ENCODE data around the gene KLHDC7A. TPM values are rescaled to one million over a fixed set of nuclear protein-coding genes. Genes with fewer than 3 reads are reported as not detected.
A peak's percentile ranks its signal among the peaks of the same experiment; 100 is the strongest.

The KLHDC7A gene
- total RNA-seq, 1 donor from 2014 or later: not detected

- H3F3A ChIP-seq (ENCODE audit: low read depth): peaks cover 4% of the 10 kb centered on the region
- H2AFZ ChIP-seq (replicated peaks): no peak overlapping the region
- peaks cover 21% of the 10 kb centered on the region for H3K4me1 Mint-ChIP-seq
- no peaks in the 10 kb centered on the region for H3K9me3 Mint-ChIP-seq
- H3K36me3 ChIP-seq: no peaks in the 10 kb centered on the region
- H3K9ac ChIP-seq: no peak overlapping the region
- H3K4me2 ChIP-seq: no peak overlapping the region
- no peaks in the 10 kb centered on the region for H3K9me3 ChIP-seq (ENCODE audit: low read depth)
- H3K79me2 ChIP-seq (ENCODE audit: low read depth): no peaks in the 10 kb centered on the region
- H3K36me3 Mint-ChIP-seq: no peaks in the 10 kb centered on the region
- DNase-seq (ENCODE audit: low spot score): no peak
- no peaks in the 10 kb centered on the region for H4K20me1 ChIP-seq (ENCODE audit: low read depth)
- no peak overlapping the region for H3K4me3 Mint-ChIP-seq
- H3K27me3 Mint-ChIP-seq (ENCODE audit: insufficient read depth, low read depth): peaks cover 7% of the 10 kb centered on the region
- no peak overlapping the region for H3K4me3 ChIP-seq
- H3K4me1 ChIP-seq: peaks cover 17% of the 10 kb centered on the region
- no peak for TF ChIP-seq EZH2phosphoT487 (IDR thresholded peaks at IDR 0.05)
- TF ChIP-seq, protein P1, sequence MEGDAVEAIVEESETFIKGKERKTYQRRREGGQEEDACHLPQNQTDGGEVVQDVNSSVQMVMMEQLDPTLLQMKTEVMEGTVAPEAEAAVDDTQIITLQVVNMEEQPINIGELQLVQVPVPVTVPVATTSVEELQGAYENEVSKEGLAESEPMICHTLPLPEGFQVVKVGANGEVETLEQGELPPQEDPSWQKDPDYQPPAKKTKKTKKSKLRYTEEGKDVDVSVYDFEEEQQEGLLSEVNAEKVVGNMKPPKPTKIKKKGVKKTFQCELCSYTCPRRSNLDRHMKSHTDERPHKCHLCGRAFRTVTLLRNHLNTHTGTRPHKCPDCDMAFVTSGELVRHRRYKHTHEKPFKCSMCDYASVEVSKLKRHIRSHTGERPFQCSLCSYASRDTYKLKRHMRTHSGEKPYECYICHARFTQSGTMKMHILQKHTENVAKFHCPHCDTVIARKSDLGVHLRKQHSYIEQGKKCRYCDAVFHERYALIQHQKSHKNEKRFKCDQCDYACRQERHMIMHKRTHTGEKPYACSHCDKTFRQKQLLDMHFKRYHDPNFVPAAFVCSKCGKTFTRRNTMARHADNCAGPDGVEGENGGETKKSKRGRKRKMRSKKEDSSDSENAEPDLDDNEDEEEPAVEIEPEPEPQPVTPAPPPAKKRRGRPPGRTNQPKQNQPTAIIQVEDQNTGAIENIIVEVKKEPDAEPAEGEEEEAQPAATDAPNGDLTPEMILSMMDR (IDR thresholded peaks at IDR 0.05): no peak
- TF ChIP-seq EZH2 (IDR thresholded peaks at IDR 0.05): no peak
- H3K27ac ChIP-seq: no peak overlapping the region
- H3K27ac Mint-ChIP-seq: peak overlapping the region; percentile 18
- no peaks in the 10 kb centered on the region for H3K27me3 ChIP-seq
Measured at GRCh38 chr1:18474559-18475175, 6.1 kb upstream of the KLHDC7A start.

DNA sequence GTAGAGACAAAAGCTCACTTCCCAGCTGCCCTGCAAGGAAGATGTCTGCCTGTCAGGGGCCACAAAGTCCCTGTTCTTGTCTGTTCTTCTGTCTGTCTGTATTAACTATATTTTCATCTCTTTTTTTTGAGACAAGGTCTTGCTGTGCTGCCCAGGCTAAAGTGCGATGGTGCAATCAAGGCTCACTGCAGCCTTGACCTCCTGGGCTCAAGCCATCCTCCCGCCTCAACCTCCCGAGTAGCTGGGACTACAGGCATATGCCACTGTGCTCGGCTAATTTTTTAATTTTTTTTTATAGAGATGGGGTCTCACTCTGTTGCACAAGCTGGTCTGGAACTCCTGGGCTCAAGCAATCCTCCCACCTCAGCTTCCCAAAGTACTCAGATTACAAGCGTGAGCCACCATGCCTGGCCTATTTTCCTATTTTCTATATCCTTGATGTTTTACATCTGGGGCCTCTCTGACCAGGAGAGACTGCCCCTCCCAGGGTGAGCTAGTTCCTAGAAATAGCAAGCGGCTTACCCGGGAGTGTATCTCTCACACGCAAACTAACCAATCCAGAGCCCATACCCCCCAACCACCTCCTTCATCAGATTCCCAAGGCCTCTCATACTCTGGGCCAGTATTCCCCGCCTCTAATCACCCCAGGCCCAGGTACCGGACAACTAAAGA is 5.4 kb upstream of the KLHDC7A start:
- no peak overlapping the region for H3K27ac ChIP-seq
- H3F3A ChIP-seq (ENCODE audit: low read depth): peaks cover 4% of the 10 kb centered on the region
- no peak overlapping the region for H2AFZ ChIP-seq (replicated peaks)
- Mint-ChIP-seq H3K4me3 (no peak overlapping the region), H3K9me3 (no peaks in the 10 kb centered on the region), H3K36me3 (no peaks in the 10 kb centered on the region), H3K27me3 (ENCODE audit: insufficient read depth, low read depth) (peaks cover 10% of the 10 kb centered on the region), H3K4me1 (peaks cover 28% of the 10 kb centered on the region), H3K27ac (peak overlapping the region; percentile 50)
- H3K36me3 ChIP-seq: no peaks in the 10 kb centered on the region
- peaks cover 19% of the 10 kb centered on the region for H3K4me1 ChIP-seq
- no peak for DNase-seq (ENCODE audit: low spot score)
- TF ChIP-seq EZH2phosphoT487 (IDR thresholded peaks at IDR 0.05) (no peak), EZH2 (IDR thresholded peaks at IDR 0.05) (no peak)
- TF ChIP-seq, protein P1 (IDR thresholded peaks at IDR 0.05): no peak
- H4K20me1 ChIP-seq (ENCODE audit: low read depth): no peaks in the 10 kb centered on the region
- H3K27me3 ChIP-seq: no peaks in the 10 kb centered on the region
- H3K79me2 ChIP-seq (ENCODE audit: low read depth): no peaks in the 10 kb centered on the region
- no peak overlapping the region for H3K9ac ChIP-seq
- H3K4me3 ChIP-seq: no peak overlapping the region
- H3K4me2 ChIP-seq: no peak overlapping the region
- no peaks in the 10 kb centered on the region for H3K9me3 ChIP-seq (ENCODE audit: low read depth)

DNA sequence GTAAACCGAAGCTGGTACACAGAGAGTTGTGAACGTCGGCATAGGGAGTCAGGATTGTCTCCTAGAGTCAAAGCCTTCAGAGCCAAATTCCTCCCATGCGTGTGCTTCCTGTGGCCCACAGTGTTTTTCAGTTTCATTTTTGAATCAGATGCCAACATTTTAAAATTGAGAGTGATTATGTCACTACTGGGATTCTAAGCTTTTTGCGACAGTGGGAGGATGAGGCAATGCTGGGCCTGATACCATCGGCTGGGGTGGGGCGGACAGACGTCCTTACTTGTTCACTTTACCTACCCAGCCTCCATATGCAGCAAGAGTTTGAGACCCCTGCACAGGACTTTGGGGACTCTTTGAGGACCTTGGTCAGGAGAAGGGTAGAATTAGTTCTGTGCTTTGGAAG is 1.3 kb upstream of the KLHDC7A start:
- no peaks in the 10 kb centered on the region for H4K20me1 ChIP-seq (ENCODE audit: low read depth)
- no peak for DNase-seq (ENCODE audit: low spot score)
- no peak overlapping the region for H3K4me2 ChIP-seq
- Mint-ChIP-seq H3K4me1 (peaks cover 40% of the 10 kb centered on the region), H3K27me3 (ENCODE audit: insufficient read depth, low read depth) (peaks cover 11% of the 10 kb centered on the region), H3K27ac (no peak overlapping the region), H3K4me3 (no peak overlapping the region), H3K36me3 (no peaks in the 10 kb centered on the region), H3K9me3 (no peaks in the 10 kb centered on the region)
- H3K4me3 ChIP-seq: no peak overlapping the region
- H3K9ac ChIP-seq: no peak overlapping the region
- H3K4me1 ChIP-seq: peaks cover 29% of the 10 kb centered on the region
- TF ChIP-seq EZH2phosphoT487 (IDR thresholded peaks at IDR 0.05) (no peak), EZH2 (IDR thresholded peaks at IDR 0.05) (no peak)
- TF ChIP-seq, protein P1 (IDR thresholded peaks at IDR 0.05): no peak
- H3K36me3 ChIP-seq: no peaks in the 10 kb centered on the region
- H2AFZ ChIP-seq (replicated peaks): no peak overlapping the region
- H3K9me3 ChIP-seq (ENCODE audit: low read depth): no peaks in the 10 kb centered on the region
- no peaks in the 10 kb centered on the region for H3K27me3 ChIP-seq
- no peak overlapping the region for H3K27ac ChIP-seq
- H3F3A ChIP-seq (ENCODE audit: low read depth): no peaks in the 10 kb centered on the region
- H3K79me2 ChIP-seq (ENCODE audit: low read depth): no peaks in the 10 kb centered on the region
